OCI-LY7 (cell line): ENCODE data around the gene DRAM2. TPM values are rescaled to one million over a fixed set of nuclear protein-coding genes. Genes with fewer than 3 reads are reported as not detected.
"Not testable (repeated sequence)": the region's sequence is repeated elsewhere in the genome, so short reads cannot be mapped to it uniquely, and the experiment has no call there.

Experiments
- BruUV-seq: library from RNA; stranded (reverse); fragments of 400-500 nt; replicated peaks from 2 replicates; lab custom pipeline; 2021; lab: Mats Ljungman, UMichigan
- CTCF ChIA-PET: fragments of 300-600 bp; sonication (Branson Sonifier 250); formaldehyde crosslinking; loops from one replicate; lab custom pipeline; 2022; ENCODE audit warnings: antibody characterized with exemption; ENCODE audit not compliant: unreplicated experiment; lab: Charles Lee
- POLR2A ChIA-PET: fragments of 300-600 bp; sonication (Branson Sonifier 250); formaldehyde crosslinking; loops from one replicate; lab custom pipeline; 2022; ENCODE audit warnings: antibody characterized with exemption; lab: Charles Lee
- DNase-seq: peaks from one replicate; pipeline ENCODE4 v3.0.0-alpha.2; 2015; ENCODE audit warnings: low spot score
- H2AFZ ChIP-seq: fragments of 200-600 bp; sonication (generic), shearing (Covaris generic); 2 replicates; pipeline ENCODE4 v1.6.1; 2014; ENCODE audit warnings: mild to moderate bottlenecking, antibody characterized with exemption, low read length, moderate library complexity
- H3K27ac ChIP-seq: fragments of 200-600 bp; sonication (generic); 2 replicates; pipeline ENCODE4 v1.5.1; 2014; ENCODE audit warnings: mixed run types, low read depth, mild to moderate bottlenecking, moderate library complexity, low read length, inconsistent platforms; ENCODE audit not compliant: poor library complexity, severe bottlenecking
- H3K36me3 ChIP-seq: fragments of 200-600 bp; sonication (generic); 2 replicates; pipeline ENCODE4 v1.6.1; 2014; ENCODE audit warnings: mild to moderate bottlenecking, antibody characterized with exemption, low read length, moderate library complexity, mixed read lengths; ENCODE audit not compliant: insufficient read depth
- H3K4me1 ChIP-seq: fragments of 200-600 bp; sonication (generic); 2 replicates; pipeline ENCODE4 v1.5.1; 2014; ENCODE audit warnings: mild to moderate bottlenecking, low read length; ENCODE audit not compliant: insufficient read depth, poor library complexity, severe bottlenecking
- H3K4me2 ChIP-seq: fragments of 200-600 bp; sonication (generic); 2 replicates; pipeline ENCODE4 v1.6.1; 2014; ENCODE audit warnings: mild to moderate bottlenecking, low read length
- H3K4me3 ChIP-seq: fragments of 200-600 bp; sonication (generic); 2 replicates; pipeline ENCODE4 v1.5.1; 2014; ENCODE audit warnings: mild to moderate bottlenecking, low read depth, low read length; ENCODE audit not compliant: poor library complexity, severe bottlenecking
- H3K79me2 ChIP-seq: fragments of 200-600 bp; sonication (generic); 2 replicates; pipeline ENCODE4 v1.6.1; 2016; ENCODE audit warnings: low read depth, mild to moderate bottlenecking, low read length, moderate library complexity, mixed read lengths; ENCODE audit not compliant: insufficient read depth
- H3K9me2 ChIP-seq: fragments of 200-600 bp; sonication (generic); 2 replicates; pipeline ENCODE4 v1.6.1; 2016; ENCODE audit warnings: mild to moderate bottlenecking, low read length, mixed read lengths; ENCODE audit not compliant: insufficient read depth
- H3K9me3 ChIP-seq: fragments of 200-600 bp; sonication (generic); 2 replicates; pipeline ENCODE4 v1.6.1; 2014; ENCODE audit warnings: mild to moderate bottlenecking, mixed run types, low read length, mixed read lengths
- H4K20me1 ChIP-seq: fragments of 200-600 bp; sonication (generic); 2 replicates; pipeline ENCODE4 v1.6.1; 2014; ENCODE audit warnings: mild to moderate bottlenecking, antibody characterized with exemption, low read length, moderate library complexity, mixed read lengths; ENCODE audit not compliant: insufficient read depth
- EZH2phosphoT487 ChIP-seq: fragments of 200-600 bp; sonication (generic); IDR thresholded peaks from 2 replicates; pipeline ENCODE4 v1.6.1; 2018; ENCODE audit warnings: low read depth, borderline replicate concordance, mild to moderate bottlenecking, mixed run types, antibody characterized with exemption, low read length, moderate library complexity, mixed read lengths
- intact Hi-C: fragments of 100-400 bp; cut with micrococcal nuclease; formaldehyde crosslinking; loops from one replicate; pipeline ENCODE4 v1.10.0; 2022; ENCODE audit not compliant: unreplicated experiment
- total RNA-seq, 2 experiments: library from RNA; depleted of rRNA in 1 of 2; stranded (reverse); fragments of >200 nt in 1 of 2; shearing (Covaris generic) in 1 of 2; gene quantifications; 2 replicates each; pipeline ENCODE4 v1.2.3, GENCODE V29; 2014 to 2022
- TF ChIP-seq, protein P1 (sequence below): fragments of 200-600 bp; sonication (generic); conservative IDR thresholded peaks from 2 replicates; pipeline ENCODE4 v1.5.1; 2014; ENCODE audit warnings: mild to moderate bottlenecking, antibody characterized with exemption, low read length, moderate library complexity, mixed read lengths

Gene DRAM2
- total RNA-seq, 2 experiments from 2014 or later, result 83.5 to 84.2 TPM

DNA sequence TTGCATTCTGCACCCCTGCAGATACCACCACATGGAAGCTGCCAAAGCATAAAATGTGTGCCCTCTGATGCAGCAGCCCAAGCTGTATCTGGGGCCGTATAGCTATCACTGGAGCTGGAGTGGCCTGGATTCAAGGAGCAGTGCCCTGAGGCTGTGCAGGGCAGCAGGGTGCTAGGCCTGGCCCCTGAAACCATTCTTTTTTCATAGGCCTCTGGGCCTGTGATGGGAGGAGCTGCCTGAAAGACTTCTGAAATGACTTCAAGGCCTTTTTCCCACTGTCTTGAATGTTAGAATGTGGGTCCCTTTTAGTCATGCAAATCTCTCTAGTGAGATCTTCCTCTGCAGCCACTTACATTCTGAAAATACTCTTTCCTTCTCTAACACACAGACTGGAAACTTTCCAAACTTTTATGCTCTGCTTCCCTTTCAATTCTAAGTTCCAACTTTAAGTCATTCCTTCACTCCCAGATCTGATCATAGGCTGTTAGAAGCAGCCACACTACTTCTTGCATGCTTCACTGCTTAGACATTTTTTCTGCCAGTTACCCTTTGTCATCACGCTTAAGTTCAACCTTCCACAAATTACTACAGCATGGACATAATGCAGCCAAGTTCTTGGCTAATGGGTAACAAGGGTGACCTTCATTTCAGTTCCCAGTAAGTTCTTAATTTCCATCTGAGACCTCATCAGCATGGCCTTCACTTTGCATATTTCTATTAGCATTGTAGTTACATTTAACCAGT lies 42.4 kb downstream of the DRAM2 start:
- Histone ChIP-seq H3K27ac (no peak overlapping the region), H3K79me2 (no peaks in the 10 kb centered on the region)
- no TSS peak for BruUV-seq

DNA sequence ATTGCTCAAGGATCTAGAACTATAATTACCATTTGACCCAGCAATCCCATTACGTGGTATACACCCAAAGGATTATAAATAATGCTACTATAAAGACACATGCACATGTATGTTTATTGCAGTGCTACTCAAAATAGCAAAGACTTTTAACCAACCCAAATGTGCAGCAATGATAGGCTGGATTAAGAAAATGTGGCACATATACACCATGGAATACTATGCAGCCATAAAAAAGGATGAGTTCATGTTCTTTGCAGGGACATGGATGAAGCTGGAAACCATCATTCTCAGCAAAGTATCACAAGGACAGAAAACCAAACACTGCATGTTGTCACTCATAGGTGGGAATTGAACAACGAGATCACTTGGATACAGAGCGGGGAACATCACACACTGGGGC lies 44.5 kb downstream of the DRAM2 start:
- H3K36me3 ChIP-seq, BruUV-seq, H3K4me2 ChIP-seq, DNase-seq, H3K4me1 ChIP-seq, POLR2A ChIA-PET, H3K27ac ChIP-seq, H2AFZ ChIP-seq, CTCF ChIA-PET, H3K79me2 ChIP-seq, H3K9me2 ChIP-seq, intact Hi-C loops, H3K4me3 ChIP-seq, H4K20me1 ChIP-seq: not testable (repeated sequence)
- peaks cover 21% of the 10 kb centered on the region; the same call in 1 of the 2 replicates for H3K9me3 ChIP-seq

More for the DNA sequence above, 42.4 kb downstream of the DRAM2 start:
- Histone ChIP-seq H3K9me3 (peaks cover 31% of the 10 kb centered on the region; the same call in 1 of the 2 replicates), H4K20me1 (no peaks in the 10 kb centered on the region), H3K9me2 (no peaks in the 10 kb centered on the region), H2AFZ (no peak overlapping the region), H3K4me1 (no peaks in the 10 kb centered on the region), H3K36me3 (peaks cover 10% of the 10 kb centered on the region; the same call in 1 of the 2 replicates), H3K4me3 (no peak overlapping the region), H3K4me2 (no peak overlapping the region)
- TF ChIP-seq EZH2phosphoT487, result no peak
- TF ChIP-seq, protein P1, sequence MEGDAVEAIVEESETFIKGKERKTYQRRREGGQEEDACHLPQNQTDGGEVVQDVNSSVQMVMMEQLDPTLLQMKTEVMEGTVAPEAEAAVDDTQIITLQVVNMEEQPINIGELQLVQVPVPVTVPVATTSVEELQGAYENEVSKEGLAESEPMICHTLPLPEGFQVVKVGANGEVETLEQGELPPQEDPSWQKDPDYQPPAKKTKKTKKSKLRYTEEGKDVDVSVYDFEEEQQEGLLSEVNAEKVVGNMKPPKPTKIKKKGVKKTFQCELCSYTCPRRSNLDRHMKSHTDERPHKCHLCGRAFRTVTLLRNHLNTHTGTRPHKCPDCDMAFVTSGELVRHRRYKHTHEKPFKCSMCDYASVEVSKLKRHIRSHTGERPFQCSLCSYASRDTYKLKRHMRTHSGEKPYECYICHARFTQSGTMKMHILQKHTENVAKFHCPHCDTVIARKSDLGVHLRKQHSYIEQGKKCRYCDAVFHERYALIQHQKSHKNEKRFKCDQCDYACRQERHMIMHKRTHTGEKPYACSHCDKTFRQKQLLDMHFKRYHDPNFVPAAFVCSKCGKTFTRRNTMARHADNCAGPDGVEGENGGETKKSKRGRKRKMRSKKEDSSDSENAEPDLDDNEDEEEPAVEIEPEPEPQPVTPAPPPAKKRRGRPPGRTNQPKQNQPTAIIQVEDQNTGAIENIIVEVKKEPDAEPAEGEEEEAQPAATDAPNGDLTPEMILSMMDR, result no peak
- intact Hi-C loops, result no loop called here
- no peak for DNase-seq
- POLR2A ChIA-PET, result no interaction called here
- CTCF ChIA-PET, result no interaction called here

DNA sequence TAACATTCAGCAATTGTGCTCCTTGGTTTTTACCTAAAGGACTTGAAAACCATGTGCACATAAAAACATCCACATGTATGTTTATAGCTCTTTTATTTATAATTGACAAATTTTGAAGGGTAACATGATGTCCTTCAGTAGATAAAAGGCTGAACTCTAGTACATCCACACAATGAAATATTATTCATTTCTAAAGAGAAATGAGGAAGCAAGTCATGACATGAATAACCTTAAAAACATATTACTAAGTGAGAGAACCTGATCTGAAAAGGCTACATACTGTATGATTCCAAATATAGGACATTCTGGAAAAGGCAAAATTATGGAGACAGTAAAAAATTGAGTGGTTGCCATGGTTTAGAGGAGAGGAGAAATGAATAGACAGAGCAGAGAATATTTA lies 50.3 kb downstream of the DRAM2 start:
- Histone ChIP-seq H2AFZ (no peak overlapping the region), H3K79me2 (no peaks in the 10 kb centered on the region), H3K9me3 (peaks cover 6% of the 10 kb centered on the region; the same call in 1 of the 2 replicates), H3K4me3 (no peak overlapping the region), H3K27ac (no peak overlapping the region), H3K9me2 (no peaks in the 10 kb centered on the region), H3K4me1 (no peaks in the 10 kb centered on the region), H4K20me1 (no peaks in the 10 kb centered on the region), H3K36me3 (no peaks in the 10 kb centered on the region; the same call in 1 of the 2 replicates), H3K4me2 (no peak overlapping the region)
- no peak for DNase-seq
- ChIA-PET POLR2A (interaction anchor here (1.1 kb wide), 1 partner anchor 53 kb away, joined by 3 read pairs; no protein-coding TSS in a partner anchor), CTCF (no interaction called here)
- intact Hi-C loops, result no loop called here
- BruUV-seq, result no TSS peak
- TF ChIP-seq EZH2phosphoT487, result no peak
- TF ChIP-seq, protein P1, result no peak
